ENCODE data around the gene MAML2. TPM values are rescaled to one million over a fixed set of nuclear protein-coding genes. Genes with fewer than 3 reads are reported as not detected.

Gene MAML2
- total and polyA plus RNA-seq, 2 experiments from 2014 or later = 1.1 to 8.2 TPM

GRCh38 chr11:96097844-96098421, 245.1 kb downstream of the MAML2 start:
- Histone ChIP-seq H3K9me3 (ENCODE audit: low read depth) (no peaks in the 10 kb centered on the region), H3K27ac (no peak overlapping the region), H3K4me1 (ENCODE audit: low read depth) (no peaks in the 10 kb centered on the region), H3K4me3 (no peak overlapping the region), H3K36me3 (no peaks in the 10 kb centered on the region), H3K27me3 (no peaks in the 10 kb centered on the region)
- DNase-seq (ENCODE audit: low read depth in 1 of 2, low spot score in 1 of 2) = peak in 1 of 2 donors; percentile 44
- TF ChIP-seq CTCF (IDR thresholded peaks at IDR 0.05; ENCODE audit: low read depth, low read length) = no peak

- no peak for DNase-seq (ENCODE audit: low read depth in 1 of 2, low spot score in 1 of 2)
- no peak for TF ChIP-seq CTCF (IDR thresholded peaks at IDR 0.05; ENCODE audit: low read depth, low read length)
- H3K27me3 ChIP-seq = no peaks in the 10 kb centered on the region
- no peak overlapping the region for H3K4me3 ChIP-seq
- H3K9me3 ChIP-seq (ENCODE audit: low read depth) = no peaks in the 10 kb centered on the region
- H3K27ac ChIP-seq = no peak overlapping the region
- no peaks in the 10 kb centered on the region for H3K36me3 ChIP-seq
- no peaks in the 10 kb centered on the region for H3K4me1 ChIP-seq (ENCODE audit: low read depth)
Measured at GRCh38 chr11:96096360-96096759, 246.6 kb downstream of the MAML2 start.

- Histone ChIP-seq H3K4me3 (no peak overlapping the region), H3K27me3 (no peaks in the 10 kb centered on the region), H3K4me1 (ENCODE audit: low read depth) (no peaks in the 10 kb centered on the region), H3K27ac (no peak overlapping the region), H3K36me3 (no peaks in the 10 kb centered on the region), H3K9me3 (ENCODE audit: low read depth) (no peaks in the 10 kb centered on the region)
- no peak for TF ChIP-seq CTCF (IDR thresholded peaks at IDR 0.05; ENCODE audit: low read depth, low read length)
- DNase-seq (ENCODE audit: low read depth in 1 of 2, low spot score in 1 of 2) = no peak
Measured at GRCh38 chr11:96095884-96096303, 247.1 kb downstream of the MAML2 start.

- Histone ChIP-seq H3K36me3 (no peaks in the 10 kb centered on the region), H3K27ac (no peak overlapping the region), H3K9me3 (ENCODE audit: low read depth) (no peaks in the 10 kb centered on the region), H3K4me3 (no peak overlapping the region), H3K27me3 (no peaks in the 10 kb centered on the region), H3K4me1 (ENCODE audit: low read depth) (no peaks in the 10 kb centered on the region)
- TF ChIP-seq CTCF (IDR thresholded peaks at IDR 0.05; ENCODE audit: low read depth, low read length) = no peak
- no peak for DNase-seq (ENCODE audit: low read depth in 1 of 2, low spot score in 1 of 2)
Measured at GRCh38 chr11:96094156-96094555, 248.8 kb downstream of the MAML2 start.

- Histone ChIP-seq H3K9me3 (ENCODE audit: low read depth) (no peaks in the 10 kb centered on the region), H3K4me3 (no peak overlapping the region), H3K36me3 (no peaks in the 10 kb centered on the region), H3K27ac (no peak overlapping the region), H3K27me3 (no peaks in the 10 kb centered on the region), H3K4me1 (ENCODE audit: low read depth) (peaks cover 5% of the 10 kb centered on the region)
- no peak for TF ChIP-seq CTCF (IDR thresholded peaks at IDR 0.05; ENCODE audit: low read depth, low read length)
- DNase-seq (ENCODE audit: low read depth in 1 of 2, low spot score in 1 of 2) = no peak
Measured at GRCh38 chr11:96092511-96092910, 250.5 kb downstream of the MAML2 start.
